HG03558 (cell line): ENCODE data around the gene HLA-DQB2.
"Not testable (repeated sequence)": the region's sequence is repeated elsewhere in the genome, so short reads cannot be mapped to it uniquely, and the experiment has no call there.

ENCODE experiments used
- ATAC-seq: cut with Tn5 transposase; IDR thresholded peaks from one replicate; pipeline ENCODE4 v1.9.1; 2021; ENCODE audit warnings: moderate number of reproducible peaks; ENCODE audit not compliant: unreplicated experiment; ENCODE audit errors: extremely low read depth

Gene HLA-DQB2

DNA sequence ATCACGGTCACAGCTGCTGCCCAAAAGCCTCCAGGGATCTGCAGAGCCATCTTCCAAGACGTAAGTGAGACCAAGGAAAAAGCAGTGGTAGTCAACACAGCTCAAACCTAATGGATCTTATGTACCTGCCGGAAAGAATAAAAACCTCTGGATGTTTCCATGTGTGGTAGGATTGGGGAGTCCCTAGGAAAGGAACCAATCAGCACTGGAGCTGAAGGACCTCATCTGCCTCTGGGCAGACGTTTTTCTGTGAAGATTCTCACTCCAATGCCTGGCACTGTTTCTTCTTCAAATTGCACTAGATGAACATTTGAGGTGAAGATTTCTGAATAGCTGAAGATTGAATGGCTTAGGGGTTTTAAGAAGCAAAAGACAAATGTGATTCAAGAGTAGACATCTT, at the start of gene HLA-DQB2:
Gene HLA-DQB2 (minus strand): TSS at position 112 of the 400 bp plus-strand sequence. CDS start 62 bp downstream, at position 50.
- ATAC-seq: no peak

DNA sequence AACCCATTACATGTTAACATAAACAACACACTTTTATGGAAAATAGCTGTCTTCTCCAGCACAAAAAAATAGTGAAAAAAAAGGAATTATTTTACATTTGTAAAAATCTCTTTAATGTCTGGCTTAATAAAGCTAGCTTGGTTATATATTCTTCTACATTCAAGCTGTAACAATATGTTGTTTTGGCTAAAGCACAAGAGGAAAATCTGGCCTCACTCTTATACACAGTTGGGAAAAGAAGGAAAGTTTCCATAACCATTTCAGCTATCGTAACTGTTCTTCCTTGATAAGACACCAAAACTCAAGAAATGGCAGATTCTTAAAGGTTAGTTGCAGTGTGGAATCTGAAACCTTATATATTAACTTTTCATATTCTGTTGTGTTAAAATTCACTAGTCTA, 45.8 kb upstream of the HLA-DQB2 start:
- ATAC-seq: no peak

DNA sequence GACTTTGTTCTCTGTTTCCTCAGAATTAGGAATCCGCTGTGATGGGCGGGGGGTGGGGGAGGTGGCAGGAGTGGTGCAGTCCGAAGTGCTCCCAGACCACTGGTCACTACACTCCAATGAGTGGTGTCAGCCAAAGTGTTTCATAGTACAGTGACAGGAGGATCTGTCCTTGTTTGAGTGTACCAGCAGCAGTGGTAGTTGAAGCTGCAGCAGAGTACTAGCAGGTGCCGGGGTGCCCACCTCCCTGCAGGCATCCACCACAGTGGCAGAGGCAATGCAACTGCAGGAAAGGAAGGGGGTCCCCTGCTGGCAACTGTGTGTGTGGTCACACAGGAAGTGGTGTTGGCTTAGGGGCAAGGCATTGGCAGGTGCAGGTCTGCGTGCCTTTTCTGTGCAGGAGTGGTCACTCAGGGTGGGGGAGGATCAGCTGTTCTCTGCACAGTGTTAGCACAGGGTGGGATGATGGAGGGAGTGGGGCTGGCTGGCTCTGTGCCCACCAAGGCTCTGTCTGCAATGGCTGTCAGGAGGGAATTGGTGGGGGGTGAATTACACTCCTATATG, 43.8 kb upstream of the HLA-DQB2 start:
- ATAC-seq: no peak

DNA sequence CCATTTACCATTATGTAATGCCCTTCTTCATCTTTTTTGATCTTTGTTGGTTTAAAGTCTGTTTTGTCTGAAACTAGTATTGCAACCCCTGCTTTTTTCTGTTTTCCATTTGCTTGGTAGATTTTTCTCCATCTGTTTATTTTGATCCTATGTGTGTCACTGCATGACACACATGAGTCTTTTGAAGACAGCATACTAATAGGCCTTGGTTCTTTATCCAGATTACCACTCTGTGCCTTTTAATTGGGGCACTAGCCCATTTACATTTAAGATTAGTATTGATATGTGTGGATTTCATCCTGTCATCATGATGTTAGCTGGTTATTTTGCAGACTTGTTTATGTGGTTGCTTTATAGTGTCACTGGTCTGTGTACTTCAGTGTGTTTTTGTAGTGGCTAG, 42.1 kb upstream of the HLA-DQB2 start:
- ATAC-seq: not testable (repeated sequence)

DNA sequence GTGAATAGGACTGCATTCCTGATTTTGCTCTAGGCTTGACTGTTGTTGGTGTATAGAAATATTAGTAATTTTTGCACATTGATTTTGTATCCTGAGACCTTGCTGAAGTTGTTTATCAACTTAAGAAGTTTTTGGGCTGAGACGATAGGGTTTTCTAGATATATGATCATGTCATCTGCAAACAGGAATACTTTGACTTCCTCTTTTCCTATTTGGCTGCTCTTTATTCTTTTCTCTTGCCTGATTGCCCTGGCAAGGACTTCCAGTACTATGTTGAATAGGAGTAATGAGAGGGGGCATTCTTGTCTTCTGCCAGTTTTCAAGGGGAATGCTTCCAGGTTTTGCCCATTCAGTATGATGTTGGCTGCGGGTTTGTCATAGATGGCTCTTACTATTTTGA, 40.1 kb upstream of the HLA-DQB2 start:
- no peak for ATAC-seq

DNA sequence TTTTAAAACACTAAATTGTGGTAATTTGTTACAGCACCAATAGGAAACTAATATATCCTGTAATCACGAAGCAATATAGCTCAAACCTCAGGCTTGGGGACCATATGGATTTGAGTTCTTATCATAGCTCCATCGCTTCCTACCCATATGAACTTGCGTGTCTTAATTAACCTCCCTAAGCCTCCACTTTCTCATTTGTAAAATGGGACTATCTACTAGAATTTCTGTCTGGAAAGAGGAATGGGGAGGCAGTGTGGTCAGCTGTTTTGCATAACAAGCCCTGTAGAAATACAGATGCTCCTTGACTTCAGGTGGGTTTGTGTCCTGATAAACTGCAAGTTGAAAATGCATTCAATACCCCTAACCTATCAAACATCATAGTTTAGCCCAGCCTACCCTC, 36.4 kb upstream of the HLA-DQB2 start:
- ATAC-seq: no peak

DNA sequence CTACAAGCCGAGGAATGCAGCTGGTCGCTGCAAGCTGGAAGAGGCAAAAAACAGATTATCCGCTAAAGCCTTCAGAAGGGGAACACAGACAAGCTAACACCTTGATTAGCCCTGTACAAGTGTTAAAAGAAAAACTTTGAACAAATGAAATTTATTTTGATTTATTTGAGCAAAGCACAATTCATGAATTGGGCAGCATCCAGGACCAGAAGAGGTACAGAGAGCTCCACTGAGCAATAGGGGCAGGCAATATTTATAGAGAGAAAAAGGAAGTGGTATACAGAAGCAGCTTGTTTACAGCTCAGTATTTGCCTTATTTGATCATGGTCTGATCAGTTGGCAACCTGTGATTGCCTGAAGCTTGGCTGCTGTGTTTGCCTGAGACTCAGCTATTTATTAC, 35.8 kb upstream of the HLA-DQB2 start:
- no peak for ATAC-seq

DNA sequence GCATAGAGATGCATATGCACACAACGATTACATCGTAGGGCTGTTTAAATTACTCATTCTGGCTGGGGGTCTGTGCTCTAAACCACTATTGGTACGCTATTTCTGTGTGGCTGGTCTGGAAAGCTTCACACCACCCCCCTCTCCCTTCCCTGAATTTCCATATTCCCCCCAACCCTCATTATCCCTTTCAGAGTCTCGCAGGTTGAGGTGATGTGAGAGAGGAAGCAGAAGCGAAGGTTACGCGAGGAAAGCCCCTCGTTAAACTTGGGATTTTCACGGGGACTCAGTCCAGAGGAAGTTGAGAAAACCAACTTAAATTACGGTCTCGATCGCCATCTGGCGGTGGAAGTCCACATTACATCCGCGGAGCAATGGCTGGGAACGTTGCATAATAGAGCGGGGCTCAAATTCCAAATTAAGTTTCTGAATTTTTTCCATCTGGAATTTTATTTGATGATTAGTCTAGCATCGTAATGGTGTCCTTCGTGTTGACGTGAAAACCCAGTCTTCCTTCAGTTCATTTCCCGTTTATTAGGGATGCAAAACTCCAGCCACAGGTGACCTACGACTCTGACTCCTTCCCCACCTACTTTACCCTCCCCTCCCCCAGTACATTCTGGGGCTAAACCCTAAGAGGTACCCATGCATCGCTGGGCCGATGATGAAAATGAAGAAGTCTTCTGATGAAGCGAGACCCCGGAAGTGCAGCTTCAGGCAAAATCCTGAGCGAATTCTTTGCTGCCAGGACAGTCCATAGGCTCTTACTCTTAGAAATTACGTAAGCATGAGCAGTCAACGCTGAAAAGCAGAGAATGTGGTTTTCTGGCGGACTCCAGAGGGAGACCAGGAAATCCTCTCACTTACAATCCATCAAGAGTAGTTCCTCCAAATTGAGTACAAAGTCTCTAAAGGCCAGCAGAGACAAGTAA, 33.8 kb upstream of the HLA-DQB2 start:
- ATAC-seq: no peak

DNA sequence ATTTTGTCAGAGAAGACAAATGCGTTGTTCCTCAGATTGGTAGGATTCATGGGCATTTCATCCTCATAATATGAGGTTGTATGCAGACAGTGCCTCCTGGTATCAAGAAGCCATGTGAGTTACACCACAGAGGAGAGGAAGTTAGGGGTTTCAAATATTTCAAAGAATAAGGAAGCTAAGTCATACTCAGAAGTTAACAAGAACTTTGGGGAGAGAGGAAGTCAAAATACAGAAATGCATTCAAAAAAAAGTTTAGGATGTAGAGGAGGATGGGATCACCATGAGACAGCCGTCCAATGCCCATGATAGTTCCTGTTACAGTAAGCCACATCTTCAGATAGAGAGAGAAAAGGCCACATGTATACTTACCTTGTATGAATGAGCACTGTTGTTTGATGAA, 31.2 kb upstream of the HLA-DQB2 start:
- ATAC-seq: no peak

DNA sequence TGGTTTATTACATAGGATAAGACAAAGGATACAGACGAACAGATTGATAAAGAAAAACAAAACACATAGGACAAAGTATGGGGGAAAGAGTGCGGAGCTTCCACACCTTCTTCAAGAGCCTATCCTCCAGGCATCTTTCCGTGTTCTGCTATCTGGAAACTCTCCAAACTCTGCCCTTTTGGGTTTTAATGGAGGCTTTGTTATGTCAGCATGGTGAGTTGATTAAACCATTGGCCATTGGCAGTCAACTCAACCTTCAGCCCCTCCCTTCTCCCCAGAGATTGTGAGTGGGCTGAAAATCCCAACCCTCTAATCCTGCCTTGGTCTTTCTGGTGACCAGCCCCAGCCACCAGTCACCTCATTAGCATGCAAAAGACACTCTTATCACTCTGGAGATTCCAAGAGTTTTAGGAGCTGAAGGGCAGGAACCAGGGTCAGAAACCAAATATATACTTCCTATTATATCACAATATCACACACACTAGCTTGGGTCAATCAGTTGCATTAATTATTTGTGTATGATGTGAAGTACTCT, 29.6 kb upstream of the HLA-DQB2 start:
- ATAC-seq: no peak

DNA sequence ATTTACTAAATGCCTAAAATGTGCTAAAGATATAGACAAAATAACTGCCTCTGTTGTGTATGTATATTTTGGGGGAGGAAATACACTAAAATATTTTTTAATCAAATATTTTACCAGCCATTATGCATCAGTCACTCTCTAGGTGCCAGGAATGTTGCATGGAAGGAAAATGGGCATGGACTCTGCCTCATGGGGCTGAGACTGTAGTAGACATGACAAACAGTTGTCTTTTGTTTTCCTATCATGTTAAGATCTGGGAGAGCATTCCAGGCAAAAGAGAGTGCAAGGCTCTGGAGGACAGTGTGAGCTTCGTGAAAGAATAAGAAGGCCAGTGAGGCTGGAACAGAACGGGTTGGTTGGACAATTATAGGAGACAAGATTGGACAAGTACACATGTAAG, 27.0 kb upstream of the HLA-DQB2 start:
- ATAC-seq: no peak

DNA sequence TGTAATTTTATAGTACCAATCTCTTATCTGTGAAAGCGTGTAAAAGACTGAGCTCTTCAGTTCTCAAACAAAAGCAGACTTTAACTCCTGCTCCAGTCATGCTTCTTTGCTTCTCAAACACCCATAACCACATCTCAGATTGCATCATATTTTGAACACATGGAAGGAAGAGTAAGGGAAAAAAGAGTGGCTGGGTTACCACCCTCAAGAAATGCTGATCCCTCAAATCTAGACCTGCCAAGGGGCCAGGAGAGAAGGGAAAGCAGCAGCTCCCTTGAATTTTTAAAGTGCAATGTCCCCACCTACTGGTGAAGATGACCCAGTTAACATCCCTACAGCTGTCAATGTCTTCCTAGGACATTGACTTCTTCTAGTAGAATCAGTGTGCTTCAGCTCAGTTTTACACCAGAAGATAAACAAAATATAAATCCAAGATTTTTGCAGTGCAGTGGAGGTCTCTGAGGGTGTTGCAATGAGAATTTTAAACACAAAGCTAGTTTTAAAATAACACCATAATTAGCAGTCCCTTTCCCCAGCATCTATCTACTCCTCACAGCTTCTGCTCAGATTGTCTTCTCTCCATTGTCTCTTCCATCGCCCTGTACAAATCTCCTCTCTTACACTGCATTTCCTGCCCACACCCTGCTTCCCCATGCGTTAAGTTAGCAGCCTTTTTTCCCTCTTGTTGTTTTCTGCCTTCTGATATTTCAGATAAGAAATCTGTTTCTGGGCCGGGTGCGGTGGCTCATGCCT, 22.6 kb upstream of the HLA-DQB2 start:
- no peak for ATAC-seq

DNA sequence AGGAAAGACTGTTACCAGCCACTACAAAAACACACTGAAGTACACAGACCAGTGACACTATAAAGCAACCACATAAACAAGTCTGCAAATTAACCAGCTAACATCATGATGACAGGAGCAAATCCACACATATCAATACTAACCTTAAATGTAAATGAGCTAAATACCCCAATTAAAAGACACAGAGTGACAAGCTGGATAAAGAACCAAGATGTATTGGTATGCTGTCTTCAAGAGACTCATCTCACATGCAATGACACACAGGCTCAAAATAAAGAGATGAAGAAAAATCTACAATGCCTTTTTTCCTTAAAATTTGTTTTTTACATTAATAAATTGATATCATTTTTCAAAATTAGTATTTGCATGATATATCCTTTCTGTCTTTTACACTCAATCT, 19.6 kb upstream of the HLA-DQB2 start:
- not testable (repeated sequence) for ATAC-seq

DNA sequence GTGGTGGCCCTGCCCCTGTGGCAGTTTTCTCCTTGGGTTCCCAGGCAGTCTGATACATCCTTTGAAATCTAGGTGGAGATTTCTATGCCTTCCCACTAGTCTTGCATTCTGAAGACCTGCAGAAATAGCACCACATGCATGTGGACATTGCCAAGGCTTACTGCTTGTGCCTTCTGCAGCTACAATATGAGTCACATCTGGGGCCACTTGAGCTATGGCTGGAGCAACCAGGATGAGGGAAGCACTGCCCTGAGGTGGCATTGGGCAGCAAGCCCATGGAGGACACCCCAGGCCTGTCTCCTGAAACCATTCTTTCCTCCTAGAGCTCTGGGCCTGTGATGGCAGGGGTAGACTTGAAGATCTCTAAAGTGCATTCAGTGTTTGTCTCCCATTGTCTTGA, 15.7 kb upstream of the HLA-DQB2 start:
- ATAC-seq: no peak

DNA sequence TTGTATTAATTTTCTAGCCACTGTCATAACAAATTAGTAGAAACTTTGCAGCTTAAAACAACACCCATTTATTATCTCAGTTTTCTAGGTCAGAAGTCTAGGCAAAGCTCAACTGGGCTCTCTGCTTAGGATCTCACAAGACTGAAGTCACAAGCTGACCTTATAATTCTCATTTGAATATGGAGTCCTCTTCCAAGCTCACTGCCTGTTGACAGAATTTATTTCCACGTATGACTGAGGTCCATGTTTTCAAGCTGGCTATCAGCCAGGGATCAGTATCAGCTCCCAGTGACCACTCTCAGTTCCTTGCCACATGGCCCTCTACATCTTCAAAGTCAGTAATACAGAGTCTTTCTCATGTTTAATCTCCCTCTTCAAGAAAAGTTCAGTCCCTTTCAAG, 11.7 kb upstream of the HLA-DQB2 start:
- no peak for ATAC-seq

DNA sequence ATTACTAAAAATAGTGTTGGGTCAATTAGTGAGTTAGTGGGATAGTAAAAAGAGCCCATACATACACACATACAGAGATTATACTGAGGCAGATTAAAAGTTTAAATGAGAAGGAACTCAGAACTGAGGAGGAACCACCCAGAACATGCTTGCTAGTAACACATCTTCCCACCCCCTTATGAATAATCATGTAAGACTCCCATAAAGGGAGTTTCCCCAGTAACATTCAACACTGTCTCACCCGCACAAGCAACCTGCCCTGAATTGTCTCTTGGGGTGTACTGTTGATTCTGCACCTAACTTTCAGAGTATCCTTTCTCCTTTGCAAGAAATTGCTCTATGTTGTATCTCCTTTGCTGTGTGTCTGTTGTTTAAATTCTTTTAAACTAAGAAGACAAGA, 11.1 kb upstream of the HLA-DQB2 start:
- ATAC-seq: no peak

DNA sequence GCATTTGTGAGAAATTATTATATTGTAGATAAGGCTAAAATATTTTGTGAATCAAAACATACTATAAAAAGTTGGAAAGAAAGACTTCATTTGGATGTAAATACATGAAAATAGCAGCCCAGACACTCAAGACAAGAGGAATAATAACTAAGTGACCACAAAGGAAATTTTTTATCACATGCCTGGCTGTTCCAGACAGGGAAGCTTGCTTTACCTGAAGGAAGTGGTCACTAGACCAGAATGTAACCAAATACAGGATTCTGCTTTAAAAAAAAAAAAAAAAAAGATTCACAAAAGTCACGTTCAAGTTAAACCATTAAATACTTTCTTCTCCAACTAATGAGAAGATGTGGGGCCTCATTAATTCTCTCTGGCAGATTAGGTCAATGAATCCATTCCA, 9.3 kb upstream of the HLA-DQB2 start:
- no peak for ATAC-seq

DNA sequence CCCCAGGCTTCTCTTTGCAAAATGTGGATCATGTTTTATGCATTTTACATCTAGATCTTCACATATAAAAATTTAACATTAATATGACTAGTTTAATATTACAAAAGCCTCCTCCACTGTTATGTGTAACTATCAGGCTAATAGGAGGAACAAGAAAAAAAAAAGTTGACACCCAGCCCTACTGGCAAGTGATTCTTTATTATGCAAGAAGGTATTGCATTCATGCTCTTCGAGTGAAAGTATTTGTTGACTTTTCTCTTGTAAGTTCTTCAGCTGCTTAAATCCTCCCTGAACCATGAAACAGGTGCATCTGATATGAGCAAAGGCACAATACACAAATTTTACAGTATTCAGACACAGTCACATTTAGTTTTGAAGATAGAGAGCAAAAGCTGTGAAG, 716 bp upstream of the HLA-DQB2 start:
- ATAC-seq: no peak

DNA sequence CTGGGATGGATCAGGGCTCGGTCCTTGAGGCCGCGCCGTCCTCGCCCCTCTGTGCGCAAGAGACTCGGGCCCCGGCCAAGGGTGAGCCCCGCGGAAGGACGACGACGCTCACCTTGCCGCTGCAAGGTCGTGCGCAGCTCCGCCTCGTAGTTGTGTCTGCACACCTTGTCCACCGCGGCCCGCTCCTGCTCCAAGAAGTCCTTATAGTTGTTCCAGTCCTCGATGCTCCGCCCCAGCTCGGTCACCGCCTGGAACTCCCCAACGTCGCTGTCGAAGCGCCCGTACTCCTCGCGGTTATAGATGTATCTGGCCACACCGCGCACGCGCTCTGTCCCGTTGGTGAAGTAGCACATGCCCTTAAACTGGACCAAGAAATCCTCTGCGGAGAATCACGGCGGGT, 1.8 kb downstream of the HLA-DQB2 start:
- ATAC-seq: no peak

DNA sequence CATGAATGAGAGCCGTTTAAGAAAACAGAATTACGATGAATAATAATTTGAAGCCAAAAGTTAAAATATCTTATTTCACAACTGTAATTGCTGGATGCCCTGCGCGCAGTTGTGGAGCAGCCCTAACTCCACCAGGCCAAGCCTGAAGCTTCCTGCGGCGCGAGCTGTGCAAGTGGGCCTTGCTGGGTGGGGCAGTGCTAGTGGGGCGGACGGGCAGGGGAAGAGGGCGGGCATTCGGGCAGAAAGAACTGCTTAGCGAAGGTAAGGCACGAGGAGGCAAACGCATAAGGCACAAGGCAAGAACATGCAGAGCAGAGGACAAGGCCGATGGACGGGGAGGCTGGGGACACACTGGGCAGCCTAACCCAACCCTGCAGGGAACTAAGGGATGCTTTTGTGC, 2.3 kb downstream of the HLA-DQB2 start:
- ATAC-seq: no peak

DNA sequence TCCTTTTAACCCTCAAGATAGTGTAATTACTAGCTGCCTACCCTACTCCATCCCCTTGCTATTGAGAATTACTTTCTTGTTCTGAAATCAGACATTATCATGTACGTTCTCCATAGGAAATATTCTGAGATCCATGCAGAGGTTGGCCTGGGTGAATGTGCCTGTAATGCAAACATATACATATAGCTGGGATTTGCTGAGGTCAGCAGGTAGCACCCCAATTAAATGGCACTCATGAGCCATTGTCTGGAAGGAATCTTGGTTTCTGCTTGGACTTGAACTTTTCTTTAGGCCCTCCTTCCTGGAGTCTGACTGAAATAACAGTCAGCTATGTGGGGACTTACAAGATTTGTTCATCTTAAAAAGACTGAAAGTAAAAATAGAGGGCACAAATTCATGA, 3.7 kb downstream of the HLA-DQB2 start:
- no peak for ATAC-seq
